Activated CD4-positive, CD25-positive, alpha-beta regulatory T cell (primary cell): ENCODE results near the gene KDELR3.

Experiments
- DNase-seq, 4 experiments: peaks; one replicate each; lab custom pipeline; 2025; lab: John Stamatoyannopoulos, UW

The KDELR3 gene

DNA sequence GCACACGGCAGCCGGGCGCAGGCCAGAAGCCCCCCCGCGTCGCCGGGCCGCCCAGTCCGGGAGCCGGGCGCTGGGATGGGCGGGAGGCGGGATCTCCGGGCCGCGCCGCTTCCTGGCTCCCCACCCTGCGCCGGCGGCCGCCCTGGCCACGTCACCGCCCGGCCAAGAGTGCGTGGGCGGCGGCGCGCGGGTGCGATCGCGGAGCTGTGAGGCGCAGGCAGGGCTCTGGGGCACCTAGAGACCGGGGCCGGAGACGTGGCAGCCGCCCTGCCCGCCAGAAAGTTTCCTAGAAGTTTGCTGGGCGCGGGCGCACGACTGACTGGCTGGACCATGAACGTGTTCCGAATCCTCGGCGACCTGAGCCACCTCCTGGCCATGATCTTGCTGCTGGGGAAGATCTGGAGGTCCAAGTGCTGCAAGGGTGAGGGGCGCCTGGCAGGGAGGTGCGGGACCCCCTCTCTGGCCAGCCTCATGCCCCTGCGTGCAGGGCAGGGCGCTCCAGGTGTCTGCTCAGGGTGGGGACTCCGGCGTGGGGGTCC is at the start of gene KDELR3:
Gene KDELR3 (plus strand): TSS at position 193 of the 539 bp plus-strand sequence. CDS start 138 bp downstream, at position 331.
- DNase-seq = peak in 1 of 4 experiments; percentile 28

DNA sequence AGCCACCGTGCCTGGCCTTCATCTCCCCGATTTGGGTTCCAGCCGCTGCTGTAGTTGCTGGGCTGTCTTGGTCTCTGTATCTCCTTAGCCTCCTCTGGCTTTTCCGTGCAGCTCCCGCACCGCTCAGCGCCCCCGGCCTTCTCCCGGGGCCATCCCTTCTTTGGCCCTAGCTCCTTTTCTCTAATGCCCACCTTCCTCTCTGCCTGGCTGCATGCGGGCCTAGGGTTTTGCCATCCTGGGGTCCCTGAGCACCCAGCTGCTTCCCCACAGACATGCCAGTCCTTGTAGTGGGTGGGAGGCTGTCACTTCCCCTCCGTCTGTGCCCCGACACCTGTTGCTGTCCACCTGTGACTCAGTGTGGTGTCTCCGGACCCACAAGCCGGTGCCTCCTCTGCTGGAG is 49.3 kb upstream of the KDELR3 start:
- no peak for DNase-seq

DNA sequence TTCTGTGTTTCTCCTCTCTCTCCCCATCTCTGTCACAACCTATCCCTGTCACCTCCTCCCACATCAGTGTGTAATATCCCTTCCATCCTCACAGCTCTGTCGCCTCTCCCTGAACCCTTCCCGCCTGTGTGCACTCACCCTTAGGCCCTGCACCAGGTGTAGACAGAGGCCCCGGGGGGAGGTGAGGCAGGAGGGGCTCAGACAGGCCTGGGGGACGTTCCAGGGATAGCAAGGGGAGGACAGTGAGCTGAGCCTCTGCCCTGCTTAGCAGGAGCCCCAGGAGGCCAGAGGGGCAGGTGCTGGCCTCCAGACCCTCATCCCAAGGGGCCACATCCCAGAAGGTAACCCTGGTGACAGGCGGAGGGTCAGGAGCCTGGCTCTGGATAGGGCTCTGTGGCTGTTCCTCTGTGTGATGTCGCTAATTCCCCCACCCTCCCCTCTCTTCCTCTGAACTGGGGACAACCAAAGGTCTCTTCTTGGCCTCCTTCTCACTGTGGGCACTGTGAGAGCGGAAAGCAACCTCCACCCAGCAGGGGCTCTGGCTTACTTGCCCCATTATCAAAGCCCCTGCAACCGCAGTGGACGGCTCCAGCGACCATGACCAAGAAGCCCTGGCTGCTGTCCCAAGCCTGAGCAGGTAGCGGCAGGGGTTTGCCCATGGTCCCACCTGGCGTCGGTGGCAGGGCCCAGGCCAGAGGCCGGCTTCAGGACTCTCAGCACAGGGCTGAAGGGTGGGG is 48.6 kb upstream of the KDELR3 start:
- DNase-seq = no peak

DNA sequence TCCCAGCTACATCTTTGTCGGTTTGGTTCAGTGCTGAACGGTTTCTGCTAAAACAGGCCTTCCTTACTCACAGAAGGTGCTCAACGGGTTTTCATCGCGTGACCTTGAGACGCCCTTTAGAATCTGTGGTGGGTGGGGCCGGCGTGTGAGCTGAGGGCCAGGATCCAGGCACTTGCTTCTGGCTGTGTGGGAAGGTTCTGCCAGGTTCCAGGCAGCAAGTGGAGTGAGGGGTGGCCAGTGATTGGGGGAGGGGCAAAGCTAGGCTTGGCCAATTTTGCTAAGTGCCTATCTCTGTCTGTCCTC is 48.1 kb upstream of the KDELR3 start:
- no peak for DNase-seq

DNA sequence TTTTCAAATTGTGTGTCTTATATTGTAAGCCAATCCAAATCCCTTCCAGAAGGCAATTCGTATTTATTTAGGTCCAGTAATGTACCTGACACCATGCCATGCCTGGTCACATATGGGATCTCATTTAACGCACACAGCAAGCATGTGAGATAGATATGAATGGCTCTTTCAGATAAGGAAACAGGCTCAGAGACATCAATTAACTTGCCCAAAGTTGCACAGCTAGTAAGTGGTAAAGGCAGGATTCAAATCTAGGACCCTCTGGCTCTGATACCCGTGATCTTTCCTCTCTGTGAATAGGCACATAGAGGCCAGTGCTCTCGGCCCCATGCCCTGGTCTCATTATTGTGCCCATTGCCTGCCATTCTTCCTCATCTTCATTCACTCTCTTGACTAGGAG is 47.2 kb upstream of the KDELR3 start:
- DNase-seq = no peak

DNA sequence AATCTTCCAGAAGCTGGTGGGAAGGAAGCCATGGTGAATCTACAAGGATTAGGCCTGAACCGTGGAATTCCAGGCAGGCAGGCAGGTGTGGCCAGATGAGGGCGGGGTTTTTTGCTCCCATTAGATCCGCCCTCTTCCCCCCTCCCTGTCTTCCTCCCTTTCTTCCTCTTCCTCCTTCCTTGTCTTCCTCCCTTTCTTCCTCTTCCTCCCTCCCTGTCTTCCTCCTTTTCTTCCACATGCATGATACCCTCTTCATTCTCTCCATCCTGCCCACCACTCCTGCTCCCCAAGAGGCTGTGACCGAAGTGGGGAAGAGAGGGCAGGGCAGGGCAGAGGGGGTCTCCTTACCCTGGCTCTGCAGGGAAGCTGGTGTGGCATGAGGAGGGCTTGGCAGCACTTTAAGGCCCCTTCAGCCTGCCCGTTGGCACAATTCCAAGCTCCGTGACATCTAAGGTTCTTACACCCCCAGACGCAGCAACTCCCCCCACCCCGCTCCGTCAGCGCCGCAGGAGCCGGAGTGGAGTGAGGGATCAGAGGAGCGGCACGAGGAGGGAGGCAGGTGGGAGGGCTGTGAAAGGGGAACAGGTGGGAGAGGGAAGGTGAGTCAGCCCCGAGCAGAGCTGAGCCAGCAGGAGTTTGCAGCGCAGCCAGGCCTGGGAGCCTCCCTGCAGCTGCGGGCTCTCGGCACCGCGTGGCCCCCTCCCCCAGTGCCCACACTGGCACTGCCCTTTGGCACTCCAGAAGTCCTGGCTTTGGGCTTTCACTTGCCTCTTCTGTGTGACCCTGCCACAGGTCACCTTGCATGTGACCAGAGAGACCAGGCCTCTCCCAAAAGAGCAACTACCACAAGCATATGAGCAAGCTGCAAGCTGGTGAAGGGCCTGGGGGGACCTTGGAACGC is 45.0 kb upstream of the KDELR3 start:
- DNase-seq = no peak

DNA sequence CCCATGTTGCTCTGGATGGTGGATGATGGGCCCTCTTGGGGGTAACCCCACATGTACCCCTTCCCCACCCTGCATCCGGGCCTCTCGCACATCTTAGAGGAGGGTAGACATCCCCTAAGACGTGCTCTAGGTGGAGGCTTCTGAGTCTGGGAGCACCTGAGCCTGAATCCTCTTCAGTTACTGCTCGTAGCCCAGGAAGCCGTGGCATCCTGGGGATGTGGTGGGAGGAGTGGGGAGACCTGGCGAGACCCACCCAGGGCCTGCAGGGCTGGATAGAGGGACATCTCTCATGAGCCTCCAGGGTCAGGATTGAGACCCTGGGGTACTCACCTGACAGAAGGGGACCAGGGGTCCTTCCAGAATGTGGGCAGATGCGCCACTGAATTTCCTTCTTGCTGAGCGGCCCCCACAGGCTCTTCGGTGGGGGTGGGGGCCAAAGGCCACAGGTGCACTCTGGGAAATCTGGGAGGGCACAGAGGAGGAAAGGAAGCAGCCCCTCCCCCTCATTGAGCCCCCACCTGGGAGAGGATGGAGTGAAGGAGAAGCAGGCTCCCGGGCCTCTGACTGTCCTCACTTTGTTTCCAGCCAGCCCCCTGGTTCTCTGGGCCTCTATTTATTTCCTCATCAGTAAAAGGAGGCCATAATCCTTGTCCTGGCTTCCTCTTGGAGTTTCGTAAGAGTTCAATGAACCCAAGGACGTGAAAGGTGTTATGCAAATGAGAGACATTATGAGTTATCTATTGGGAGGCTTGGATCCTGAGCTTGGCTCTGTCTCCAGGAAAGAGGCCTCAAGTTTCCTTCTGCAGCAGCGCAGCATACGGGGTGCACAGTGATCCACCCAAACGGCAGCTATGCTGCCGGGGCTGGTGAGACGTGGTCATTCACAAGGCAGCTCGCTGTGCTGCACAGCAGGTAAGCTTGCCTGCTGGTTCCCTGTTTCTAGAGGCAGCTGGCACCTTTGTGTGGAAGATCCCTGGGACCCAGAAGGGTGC is 44.1 kb upstream of the KDELR3 start:
- DNase-seq = no peak

DNA sequence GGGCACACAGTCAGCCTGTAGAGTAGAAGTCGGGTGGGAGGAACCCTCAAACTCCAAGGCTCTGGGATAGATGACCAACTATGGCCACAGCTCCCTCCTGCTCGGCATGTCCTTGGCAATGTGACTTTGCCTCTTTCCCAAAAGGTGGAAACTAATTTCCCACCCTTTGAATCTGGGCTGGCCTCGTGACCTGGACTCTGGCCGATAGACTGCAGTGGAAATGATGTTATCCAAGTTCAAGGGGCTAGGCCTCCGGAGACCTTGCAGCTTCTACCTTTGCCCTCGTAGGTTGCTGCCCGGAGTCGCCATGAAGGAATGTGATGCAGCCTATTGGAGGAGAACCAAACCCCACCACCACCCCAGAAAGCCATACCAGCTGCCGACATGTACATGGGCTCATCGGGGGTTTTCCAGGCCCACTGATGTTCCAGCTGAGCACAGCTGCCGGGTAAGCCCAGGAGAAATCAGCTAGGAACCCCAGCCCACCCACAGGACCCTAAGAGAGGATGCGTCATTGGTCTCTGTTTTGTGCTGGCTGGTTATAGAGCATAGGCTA is 43.3 kb upstream of the KDELR3 start:
- no peak for DNase-seq

DNA sequence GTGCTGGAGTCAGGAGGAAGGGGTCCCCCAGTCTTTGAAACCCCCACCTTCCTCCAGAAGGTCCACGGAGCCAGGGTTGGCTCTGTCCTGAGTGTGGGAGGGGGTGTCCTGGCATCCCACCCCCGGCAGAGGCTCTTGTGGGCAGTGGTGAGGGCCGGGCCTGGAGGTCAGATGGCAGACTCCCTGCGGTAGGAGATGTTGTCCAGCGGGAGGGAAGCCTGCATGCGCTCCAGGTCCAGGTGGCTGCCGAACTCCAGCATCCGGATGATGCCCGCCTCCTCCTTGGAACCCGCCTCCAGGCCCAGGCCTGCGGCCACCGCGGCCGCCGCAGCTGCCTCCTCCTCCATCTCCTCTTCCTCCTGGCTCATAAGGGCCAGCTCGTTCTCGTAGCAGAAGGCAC is 41.3 kb upstream of the KDELR3 start:
- DNase-seq = no peak

DNA sequence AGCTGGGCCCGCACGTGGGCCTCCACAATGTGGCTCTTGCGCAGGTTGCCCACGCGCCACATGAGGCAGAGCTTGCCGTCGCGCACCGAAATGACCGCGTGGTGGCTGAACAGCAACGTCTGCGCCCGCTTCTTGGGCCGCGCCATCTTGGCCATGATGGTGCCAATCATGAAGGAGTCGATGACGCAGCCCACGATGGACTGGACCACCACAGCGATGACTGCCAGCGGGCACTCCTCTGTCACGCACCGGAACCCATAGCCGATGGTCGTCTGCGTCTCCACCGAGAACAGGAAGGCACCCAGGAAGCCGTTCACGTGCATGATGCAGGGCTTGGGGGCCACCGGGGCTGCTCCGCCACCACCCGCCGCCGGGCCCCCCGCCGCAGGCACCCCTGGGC is 40.4 kb upstream of the KDELR3 start:
- DNase-seq = no peak

DNA sequence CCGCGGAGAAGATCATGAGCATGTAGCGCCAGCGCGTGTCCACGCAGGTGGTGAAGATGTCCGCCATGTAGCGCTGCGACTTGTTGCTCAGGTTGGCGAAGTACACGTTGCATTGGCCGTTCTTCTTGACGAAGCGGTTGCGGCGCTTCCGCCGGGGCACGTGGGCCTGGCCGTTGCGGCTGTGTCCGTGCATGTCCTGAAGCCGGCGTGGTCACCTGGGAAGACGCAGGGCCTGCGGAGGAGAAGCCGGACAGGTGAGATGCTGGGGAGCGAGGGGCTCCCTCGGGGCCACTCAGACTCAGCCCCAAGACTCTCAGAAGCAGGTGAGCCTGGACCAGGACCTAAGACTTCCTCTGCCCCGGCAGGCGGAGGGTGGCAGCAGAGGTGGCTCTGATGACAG is 40.0 kb upstream of the KDELR3 start:
- no peak for DNase-seq

DNA sequence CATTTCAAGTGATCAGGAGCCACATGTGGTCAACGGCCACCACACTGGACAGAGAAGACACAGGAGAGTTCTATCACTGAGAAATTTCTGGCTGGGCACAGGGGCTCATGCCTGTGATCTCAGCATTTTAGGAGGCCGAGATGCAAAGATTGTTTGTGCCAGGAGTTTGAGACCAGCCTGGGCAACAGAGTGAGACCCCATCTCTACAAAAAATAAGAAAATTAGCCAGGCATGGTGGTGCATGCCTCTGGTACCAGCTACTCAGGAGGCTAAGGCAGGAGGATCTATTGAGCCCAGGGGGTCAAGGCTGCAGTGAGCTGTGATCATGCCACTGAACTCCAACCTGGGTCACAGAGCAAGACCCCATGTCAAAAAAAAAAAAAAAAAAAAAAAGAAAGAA is 39.2 kb upstream of the KDELR3 start:
- DNase-seq = no peak

DNA sequence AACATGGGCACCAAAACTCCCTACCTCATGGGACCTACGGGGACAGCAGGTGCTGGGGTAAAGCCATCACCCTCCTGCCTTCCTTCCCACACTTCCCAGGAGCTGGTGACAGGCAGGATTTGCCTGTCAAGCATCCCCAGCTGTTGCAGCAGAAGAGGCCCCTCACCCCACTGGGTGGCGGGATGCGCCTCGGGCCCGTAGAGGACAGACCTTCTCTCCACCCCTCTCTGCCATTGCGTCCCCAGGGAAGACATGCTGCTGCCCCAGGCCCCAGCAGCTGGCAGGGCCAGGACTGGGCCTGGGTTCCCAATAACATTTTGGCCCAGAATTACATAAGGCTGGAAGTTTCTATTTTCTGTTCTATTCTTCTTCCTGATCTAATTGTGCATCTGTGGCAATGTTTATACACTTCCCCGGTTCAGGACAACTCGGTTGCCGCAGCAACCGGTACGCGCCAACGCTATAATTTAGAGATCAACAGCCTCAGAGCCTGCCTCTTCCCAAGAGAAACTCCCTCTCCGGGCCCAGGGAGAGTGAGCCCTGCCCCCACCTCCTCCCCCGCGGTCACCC is 38.3 kb upstream of the KDELR3 start:
- DNase-seq = no peak

DNA sequence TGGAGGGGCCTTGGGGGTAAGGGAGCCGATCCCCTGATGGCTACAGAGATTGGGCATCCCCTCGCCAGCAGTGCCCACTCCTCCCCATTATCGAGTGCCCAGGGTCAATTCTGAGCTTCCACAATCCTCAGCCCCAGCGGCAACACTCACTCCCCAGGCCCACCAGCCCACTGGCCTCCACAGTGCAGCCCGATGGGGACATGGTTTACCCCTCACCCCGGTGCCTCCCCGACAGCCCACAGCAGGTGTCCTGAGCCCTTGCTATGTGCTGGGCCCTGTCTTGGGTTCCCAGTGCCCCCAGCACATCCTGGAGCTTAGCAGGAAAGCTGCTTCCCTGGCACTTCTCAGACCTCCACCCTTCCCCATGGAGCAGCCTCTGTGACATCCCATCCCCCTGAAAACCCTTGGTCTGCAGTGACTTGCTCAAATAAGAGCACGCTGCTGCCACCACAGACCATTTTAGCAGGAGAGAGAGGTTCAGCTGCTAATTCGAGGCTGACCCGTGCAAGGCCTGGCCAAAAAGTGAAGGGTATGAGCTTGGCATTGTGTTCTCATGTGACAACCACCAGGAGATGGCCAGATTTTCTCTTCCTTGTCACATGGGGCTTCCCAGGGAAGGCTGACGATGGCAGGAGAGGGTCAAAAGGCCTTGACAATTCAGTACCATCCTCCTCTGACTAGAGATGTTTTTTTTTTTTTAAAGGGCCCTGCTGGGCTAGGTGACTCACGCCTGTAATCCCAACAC is 36.5 kb upstream of the KDELR3 start:
- DNase-seq = no peak

DNA sequence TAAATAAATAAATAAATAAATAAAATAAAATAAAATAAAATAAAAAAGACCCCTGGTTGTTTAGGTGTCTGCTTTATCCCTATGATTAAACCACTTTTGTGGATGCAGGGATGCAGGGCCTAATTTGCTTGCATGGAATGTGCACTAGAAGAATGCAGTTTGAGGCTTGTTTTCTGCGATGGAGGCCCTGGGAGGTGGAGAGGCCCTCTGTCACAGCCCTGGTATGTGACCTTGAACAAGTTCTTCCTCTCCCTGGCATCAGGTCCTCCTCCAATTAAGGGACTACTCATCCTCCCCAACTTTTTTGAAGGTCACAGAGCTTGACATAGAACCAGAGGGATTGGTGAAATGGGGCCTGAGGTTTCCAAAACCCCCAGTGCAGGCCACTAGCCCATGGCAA is 35.6 kb upstream of the KDELR3 start:
- DNase-seq = no peak

DNA sequence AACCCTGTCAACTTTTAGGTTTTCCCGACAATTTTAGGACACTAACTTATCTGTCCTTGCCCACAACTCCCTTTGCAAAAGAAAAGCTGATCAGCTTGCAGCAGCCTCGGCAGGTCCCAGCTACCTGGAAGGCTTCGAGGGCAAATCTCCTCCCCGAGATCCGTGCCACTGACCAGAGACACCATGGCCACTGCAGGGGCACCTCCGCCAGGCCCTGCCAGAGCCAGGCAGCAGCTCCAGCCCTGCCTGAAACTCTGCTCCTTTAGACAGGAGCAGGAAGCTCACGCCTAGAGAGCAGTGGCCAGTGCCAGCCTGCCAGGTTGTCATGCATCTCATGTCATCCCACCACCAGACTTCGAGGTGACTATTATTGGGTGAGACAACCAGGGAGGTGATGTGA is 34.0 kb upstream of the KDELR3 start:
- no peak for DNase-seq

DNA sequence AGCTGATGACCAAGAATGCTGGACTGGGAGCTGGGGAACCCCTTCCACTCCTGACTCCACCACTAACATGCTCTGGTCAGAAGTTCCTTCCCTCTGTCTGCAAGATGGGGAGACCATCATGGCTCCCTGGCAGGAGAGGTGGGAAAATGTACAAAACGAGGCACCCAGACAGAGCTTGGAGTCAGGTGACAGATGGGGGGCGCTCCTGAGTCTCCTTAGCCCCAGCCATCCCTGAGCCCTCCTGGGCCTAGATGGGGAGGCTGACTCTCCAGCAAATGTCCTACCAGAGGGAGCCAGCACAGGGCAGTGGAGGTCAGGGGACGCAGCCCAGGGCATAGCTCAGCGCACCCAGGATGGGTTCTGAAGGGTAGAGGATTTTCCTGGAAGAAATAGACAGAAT is 32.9 kb upstream of the KDELR3 start:
- DNase-seq = no peak

DNA sequence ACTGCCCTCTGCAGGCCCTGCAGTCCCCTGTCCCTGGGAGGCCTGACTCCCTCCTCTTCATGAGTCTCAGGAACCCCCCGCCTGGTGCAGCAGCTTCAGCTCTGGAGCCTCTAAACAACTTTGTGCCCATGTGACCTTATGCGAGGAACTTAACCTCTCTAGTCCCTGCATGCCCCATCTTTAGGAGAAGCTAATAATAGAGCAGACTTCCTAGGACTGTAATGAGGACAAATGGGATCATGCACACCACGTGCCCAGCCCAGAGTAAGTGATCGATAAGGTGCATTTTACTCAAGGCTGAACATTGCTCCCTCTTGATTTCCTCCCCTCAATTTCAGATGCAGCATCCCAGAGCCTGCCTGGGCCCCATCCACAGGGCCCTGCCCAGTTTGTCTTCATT is 31.9 kb upstream of the KDELR3 start:
- DNase-seq = no peak

DNA sequence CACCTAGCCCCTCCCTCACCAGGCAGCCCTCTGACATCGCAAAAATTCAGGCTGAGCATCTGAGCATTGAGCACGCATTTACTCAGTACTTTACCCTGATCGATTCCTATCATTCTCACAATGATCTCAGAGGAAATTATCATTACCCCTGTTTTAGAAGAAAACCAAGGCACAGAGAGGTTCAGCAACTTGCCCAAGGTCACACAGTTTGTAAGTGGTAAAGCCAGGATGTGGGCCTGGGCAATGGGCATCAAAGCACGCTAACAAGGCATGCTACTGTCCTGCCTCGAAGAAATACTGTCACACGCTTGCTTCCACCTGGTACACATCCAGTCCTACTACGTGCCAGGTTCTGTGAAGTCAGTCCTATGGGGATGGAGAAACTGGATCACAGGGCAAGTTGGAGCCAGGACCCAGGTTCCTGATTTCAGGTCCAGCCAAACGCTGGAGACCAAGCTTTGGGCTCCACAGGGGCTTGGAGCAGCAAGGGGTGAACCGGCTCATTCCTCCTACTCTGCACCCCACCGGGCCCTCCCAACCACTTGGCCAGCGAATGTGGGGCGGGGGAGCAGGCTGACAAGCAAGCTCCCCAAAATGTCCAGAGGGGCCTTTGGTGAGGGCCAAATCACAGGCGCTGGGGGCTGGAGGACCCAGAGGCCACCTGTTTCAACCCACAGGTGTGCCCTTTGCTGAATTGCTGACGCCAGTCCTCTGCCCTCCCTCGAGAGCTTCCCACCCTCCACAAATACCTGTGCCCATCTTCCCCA is 31.1 kb upstream of the KDELR3 start:
- DNase-seq = no peak

DNA sequence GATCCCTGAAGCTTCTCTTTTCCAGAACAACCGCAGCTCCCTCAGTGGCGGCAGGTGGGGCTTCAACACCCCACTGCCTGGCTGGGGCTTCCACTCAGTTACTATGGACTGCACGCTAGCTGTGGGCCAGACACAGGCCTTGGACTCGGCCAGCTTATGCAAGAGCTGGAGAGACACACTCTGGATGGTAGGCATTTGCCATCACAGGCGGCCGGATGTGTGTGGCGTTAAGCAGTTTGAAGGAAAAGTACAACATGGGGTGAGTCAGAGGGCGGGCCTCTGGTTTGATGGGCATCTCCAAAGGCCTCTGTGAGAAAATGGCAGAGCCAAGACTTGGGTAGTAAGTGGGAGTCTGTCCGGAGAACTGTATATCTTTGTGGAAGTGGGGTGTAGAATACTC is 30.5 kb upstream of the KDELR3 start:
- DNase-seq = no peak
